HG03135 (cell line): ENCODE results near the gene FBXO41.

Source experiments
- ATAC-seq: cut with Tn5 transposase; IDR thresholded peaks from one replicate; pipeline ENCODE4 v1.9.1; 2021; ENCODE audit warnings: mild to moderate bottlenecking, moderate library complexity; ENCODE audit not compliant: unreplicated experiment

The FBXO41 gene

DNA sequence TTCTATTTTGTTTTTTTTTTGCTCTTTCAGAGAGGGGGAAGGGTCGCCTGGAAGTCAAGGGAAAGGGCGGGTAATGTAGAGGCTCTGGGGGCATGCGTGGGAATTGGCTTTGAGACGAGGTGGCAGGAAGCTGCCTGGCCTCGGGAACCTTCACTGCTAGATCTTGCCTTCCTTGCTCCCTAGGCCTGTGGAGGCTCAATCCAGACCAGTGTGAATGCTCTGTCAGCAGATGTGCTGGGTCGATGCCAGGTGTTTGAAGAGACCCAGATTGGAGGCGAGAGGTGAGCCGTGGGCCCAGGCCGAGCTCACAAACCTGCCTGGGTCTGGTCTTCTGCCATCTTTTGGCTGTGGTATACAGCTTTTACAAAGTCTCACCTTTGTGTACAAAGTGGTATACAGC lies 34.6 kb downstream of the FBXO41 start:
- ATAC-seq, result no peak

GRCh38 chr2:73246850-73247249 lies 37.4 kb downstream of the FBXO41 start:
- ATAC-seq, result no peak

- ATAC-seq, result no peak
These were observed 39.7 kb downstream of the FBXO41 start for GRCh38 chr2:73244580-73244979.

GRCh38 chr2:73243884-73244570 lies 40.3 kb downstream of the FBXO41 start:
- no peak for ATAC-seq

DNA sequence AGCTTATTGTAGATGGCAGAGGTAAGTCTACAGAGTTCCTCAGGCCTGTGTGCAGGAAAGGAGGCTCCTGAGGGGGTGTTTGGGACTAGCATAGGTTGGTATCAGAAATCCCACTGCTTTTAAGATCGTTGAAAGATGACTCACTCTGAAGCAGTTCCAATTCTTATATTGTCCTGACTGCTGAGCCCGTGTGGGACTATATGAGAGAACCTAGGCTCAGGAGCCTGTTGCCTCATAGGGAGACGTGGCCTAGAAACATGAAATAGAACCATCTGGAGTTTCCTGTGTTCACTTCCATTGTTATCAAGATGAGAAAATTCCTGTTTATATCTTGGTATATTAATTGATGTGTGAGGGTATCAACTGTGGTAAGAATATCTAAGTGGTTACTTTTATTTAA lies 44.5 kb downstream of the FBXO41 start:
- ATAC-seq, result no peak

DNA sequence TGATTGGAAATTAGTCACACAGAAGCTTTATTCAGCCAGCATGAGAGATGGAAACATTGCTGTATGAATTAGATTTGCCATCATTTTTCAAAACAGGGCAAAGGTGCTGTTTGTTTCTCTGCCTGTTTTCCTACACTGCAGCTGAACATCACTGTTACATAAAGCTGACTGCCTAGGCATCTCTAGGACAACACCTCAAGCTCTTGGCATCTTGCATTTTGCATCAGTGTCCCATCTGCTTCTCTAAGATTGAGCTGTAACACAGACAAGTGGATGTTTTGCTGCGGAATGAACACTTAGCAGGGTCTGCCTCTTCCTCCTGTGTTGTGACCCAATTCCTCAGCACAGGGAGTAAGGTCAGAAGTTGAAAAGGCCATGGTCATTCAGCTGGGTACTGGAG lies 45.3 kb downstream of the FBXO41 start:
- no peak for ATAC-seq

GRCh38 chr2:73238149-73238548 lies 46.1 kb downstream of the FBXO41 start:
- no peak for ATAC-seq

DNA sequence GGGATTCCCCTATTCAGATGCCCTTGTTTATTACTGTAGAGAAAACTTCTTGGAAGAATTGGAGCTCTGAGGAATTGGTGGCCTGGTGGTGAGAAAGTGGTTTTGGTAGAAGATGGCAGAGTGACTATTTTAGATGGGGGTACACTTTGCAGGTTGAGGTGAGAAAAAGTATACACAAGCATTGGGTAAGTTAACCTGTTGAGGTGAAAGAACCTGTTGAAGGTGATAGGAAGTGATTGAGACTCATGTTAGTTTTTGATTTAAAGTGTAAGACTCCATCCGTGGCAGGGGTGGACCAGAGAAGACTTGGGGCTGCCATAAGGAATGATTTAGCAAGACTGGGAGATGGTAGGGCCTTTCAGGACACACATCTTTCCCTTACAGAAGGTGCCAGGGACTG lies 47.1 kb downstream of the FBXO41 start:
- ATAC-seq, result no peak

DNA sequence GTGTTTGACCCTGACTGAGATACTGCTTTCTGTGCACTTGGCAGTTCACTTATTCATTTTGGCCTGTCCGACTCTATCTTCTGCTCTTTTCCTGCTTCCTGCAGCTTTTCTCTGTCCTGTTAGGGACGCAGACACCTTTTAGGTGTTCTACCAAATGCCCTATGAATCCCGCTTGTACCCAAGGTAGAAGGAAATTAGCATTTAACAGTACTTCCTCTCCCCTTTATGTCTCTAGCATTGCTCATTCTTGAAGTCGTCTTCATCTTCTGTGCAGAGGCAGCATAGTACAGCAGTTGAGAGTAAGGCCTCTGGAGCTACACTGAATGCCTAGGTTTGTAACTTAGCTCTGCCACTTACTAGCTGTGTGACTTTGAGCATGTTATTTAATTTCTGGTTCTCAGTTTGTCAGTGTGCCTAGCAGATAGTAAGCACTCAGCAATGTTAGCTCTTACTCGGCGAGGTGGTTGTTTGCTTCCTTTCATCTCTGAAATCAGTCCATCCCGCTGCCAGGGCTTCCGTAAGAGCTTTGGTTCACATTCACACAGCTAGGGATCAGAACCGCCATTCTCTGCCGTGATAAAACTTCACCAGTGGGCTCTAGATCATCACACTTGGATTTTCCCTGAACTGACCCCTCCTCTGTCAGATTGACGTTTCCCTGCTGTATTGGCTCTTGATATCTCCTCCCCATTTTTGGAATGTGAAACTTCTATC lies 48.8 kb downstream of the FBXO41 start:
- no peak for ATAC-seq

DNA sequence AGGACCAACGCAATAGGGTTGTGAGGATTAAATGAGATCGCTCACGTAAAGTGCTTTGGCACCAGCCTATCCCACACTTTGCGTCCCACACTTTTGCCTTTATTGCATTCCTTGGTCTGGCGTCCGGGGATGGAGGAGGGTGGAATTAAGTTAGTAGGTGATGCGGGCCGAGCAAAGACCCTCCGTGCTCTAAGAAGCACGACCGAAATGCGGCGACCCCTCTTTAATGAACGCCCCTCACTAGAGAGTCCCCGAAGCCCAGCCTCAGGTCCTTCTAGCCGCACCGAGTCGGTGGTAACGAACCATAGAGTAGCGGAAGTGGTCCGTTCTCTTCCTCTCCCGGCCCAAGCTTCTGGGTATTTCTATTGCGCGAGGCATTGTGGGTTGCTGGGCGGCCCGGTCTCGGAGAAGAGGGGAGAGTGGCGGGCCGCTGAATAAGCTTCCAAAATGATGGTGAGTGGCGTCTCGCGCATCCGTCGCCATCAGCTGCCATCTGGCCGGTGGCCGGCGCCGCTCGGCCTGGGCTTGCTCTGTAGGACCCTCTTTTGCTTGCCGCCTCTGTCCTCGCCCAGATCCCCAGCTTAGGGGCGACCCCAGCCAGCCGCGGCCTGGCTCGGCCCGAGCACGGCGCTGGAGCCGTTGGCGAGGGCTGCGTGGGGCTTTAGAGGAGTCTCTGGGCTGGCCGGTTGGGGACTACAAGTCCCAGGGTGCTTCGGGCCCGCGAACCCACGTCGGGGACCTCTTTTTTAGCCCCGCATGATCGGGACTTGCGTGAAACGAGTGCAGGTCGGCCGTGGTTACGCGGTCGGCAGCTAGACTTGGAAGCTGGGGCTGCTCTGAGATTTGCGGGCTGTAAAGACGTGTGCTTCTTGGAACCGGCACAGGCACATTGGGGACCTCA lies 50.1 kb downstream of the FBXO41 start, which contains the start of gene CCT7:
Gene CCT7 (plus strand): TSS at position 377 of the 901 bp plus-strand sequence. CDS start 71 bp downstream, at position 448.
- peak; percentile 61 for ATAC-seq

DNA sequence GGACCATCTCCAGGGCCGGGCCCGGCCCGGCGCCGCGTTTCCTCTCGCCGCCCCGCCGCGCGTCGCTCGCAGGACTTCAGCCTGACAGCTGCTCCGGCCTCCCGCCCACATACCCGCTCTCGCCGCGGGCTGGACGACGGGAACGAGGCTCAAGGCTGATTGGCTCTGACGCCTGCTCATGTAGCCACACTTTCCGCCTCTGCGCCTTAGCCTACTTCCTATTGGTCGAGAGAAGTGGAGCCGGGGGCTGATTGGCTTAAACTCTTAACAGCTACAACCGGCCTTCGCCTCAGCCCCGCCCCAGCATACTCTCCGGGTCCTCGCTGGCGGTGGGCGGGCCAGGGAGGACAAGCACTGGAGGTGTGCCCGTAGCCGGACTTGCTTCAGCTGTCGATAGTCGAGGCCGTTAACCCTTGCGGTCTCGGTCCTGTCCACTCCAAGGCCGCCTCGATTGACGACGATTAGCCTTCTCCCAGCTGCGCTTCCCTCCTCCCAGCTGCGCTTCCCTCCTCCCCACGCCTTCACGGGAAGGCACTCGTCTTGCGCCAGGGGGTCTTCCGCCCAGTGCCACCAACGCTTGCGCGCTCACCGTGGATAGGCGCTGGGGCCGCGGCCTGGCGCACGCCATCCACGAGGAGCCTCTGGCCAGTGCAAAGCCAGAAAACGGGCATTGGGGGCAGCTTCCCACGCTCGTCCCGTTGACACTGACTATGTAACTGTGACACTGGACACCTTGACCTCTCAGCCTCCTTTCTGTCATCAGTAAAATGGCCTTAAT lies 50.9 kb downstream of the FBXO41 start, which contains the start of gene PRADC1:
Gene PRADC1 (minus strand): TSS at position 86 of the 778 bp plus-strand sequence. CDS start 79 bp downstream, at position 7.
- ATAC-seq, result peak; percentile 86

GRCh38 chr2:73232403-73233153 lies 51.7 kb downstream of the FBXO41 start:
- peak; percentile 8 for ATAC-seq

- no peak for ATAC-seq
These were observed 55.6 kb downstream of the FBXO41 start for GRCh38 chr2:73228631-73229030.

GRCh38 chr2:73227086-73227485 lies 57.2 kb downstream of the FBXO41 start:
- no peak for ATAC-seq

DNA sequence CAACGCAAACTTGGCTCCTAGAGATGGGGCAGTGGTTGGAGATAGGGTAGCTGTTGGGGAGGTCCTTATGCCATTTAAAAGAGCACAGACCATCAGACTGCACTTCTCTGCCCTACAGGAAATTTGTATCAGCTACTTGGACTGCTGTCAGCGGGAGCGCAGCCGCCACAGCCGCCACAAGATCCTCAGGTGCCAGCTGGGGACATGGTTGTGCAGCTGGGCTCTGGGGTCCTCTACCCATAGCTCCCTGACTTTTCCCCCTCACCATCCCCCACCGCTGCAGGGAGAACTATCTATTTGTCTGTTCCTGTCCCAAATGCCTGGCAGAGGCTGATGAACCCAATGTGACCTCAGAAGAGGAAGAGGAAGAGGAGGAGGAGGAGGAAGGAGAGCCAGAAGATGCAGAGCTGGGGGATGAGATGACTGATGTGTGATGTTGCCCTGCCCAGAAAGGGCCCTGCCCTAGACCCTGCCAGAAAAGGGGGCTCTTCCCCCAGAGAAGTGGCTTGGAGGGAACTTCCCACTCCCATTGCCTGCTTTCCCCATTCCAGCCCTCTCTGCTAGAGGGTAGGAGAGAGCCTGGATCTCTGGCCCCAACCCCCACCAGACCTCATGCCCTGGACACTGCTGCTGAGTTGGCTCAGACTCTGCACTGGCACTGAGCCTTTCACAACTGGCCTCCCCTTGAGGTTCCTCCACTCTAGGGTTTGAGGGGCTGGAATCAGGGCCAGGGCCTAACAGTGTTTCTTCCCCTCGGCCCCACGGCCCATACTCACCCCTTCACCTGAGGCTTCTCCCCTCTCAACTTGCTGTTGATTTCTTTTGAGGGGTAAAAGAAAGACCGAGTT lies 58.5 kb downstream of the FBXO41 start:
- ATAC-seq, result no peak

DNA sequence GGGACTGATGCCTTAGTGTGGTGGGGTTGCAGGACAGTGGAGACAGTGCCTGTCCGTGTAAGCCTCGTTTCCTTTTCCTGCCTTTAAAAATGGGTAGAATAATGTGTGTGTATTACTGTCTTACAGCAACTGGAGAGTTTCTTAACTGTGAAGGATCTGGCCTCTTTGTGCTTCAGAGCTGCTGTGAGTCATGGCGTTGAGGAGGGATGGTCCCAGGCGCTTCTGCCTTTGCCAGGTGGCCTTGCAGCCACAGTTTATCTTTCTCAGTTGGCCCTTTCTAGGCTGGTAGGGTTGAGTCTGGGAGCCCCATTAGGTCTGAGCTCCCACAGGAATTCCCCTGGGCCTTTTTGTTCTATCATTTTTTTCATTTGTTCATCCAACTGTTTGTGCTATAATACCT lies 60.5 kb downstream of the FBXO41 start:
- ATAC-seq, result no peak

- ATAC-seq, result no peak
These were observed 66.0 kb downstream of the FBXO41 start for GRCh38 chr2:73218298-73218697.

DNA sequence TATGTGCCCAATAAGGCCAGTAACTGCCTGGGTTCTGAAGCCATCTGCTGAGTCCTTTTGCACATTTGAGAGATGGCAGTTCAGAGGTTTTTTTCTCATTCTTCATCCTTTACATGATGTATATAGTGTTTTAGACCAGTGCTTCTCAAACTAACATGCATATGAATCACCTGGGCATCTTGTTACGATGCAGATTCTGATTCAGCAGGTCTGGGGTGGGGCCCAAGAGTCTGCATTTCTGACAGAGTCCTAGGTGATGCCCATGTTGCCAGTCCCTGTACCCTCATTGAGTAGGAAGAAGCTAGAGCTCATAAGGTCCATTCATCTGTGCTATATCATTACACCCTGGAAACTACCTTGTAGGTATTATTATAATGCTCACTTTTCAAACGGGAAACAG lies 66.5 kb downstream of the FBXO41 start:
- ATAC-seq, result no peak

DNA sequence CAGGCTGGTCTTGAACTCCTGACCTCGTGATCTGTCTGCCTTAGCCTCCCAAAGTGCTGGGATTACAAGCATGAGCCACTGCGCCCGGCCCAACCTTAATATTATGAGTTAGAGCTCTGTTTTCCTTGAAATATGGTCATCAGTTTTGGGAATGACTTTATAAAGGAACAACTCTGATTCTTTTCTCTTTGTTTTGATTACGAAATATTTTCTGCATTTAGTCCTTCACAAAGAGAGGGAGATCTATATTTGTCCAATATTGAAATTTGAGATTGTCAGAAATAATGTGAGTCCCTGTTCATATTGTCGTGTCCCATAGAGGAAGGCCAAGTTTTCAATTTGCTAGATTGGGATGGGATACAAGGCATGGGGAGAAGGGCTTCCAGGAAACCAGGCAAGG lies 67.1 kb downstream of the FBXO41 start:
- no peak for ATAC-seq
